Colon (tissue), 2 donors: ENCODE measurements around the gene LNPK.
"Not testable (repeated sequence)": the region's sequence is repeated elsewhere in the genome, so short reads cannot be mapped to it uniquely, and the experiment has no call there.

Experiments
- FAIRE-seq: peaks from 2 replicates; lab custom pipeline; 2012; peaks lifted over from hg19 to GRCh38; lab: Jason Lieb, UNC
- donor health status: control.
- donor health status: control.

LNPK gene, protein sequence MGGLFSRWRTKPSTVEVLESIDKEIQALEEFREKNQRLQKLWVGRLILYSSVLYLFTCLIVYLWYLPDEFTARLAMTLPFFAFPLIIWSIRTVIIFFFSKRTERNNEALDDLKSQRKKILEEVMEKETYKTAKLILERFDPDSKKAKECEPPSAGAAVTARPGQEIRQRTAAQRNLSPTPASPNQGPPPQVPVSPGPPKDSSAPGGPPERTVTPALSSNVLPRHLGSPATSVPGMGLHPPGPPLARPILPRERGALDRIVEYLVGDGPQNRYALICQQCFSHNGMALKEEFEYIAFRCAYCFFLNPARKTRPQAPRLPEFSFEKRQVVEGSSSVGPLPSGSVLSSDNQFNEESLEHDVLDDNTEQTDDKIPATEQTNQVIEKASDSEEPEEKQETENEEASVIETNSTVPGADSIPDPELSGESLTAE

DNA sequence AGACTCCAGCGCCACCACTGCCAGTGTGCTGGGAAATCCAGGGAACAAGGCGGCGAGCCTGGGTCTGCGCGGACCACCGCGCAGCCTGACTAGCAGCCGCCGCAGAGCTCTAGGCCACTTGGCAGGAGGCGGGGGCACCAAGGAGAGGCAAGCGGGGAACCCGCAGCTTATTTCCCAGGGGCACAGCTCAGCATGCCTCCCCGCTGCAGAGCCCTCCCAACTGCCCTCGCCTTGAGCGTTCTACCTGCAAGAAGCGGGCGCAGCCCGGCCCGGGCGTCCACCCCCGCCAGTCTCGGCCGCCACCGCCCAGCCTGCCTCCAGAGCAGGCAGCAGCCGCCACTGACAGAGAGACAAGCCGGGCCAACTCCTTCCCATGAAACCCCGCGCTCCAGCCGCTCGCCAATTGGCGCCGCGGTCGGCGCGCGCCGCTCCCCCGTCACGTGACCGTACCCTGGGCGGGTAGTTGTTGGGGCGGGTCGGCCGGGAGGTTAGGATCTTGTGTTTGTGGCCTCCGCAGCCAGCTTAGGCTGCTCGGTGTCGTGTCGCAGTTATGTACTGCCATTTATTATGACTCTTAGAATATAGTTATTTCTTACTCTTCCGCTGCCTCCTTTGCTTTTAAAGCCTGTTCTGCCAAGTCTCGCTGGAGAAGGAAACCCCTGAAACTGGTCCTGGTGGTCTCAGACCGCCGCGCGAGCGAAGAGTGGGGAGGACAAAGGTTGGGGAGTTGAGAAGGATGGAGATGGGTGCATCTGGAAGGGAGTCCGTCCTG lies at the start of gene LNPK:
TSS of gene LNPK (minus strand) at position 352 of the 772 bp plus-strand sequence. CDS start 6,683 bp downstream, outside the sequence.
- no peak for FAIRE-seq

DNA sequence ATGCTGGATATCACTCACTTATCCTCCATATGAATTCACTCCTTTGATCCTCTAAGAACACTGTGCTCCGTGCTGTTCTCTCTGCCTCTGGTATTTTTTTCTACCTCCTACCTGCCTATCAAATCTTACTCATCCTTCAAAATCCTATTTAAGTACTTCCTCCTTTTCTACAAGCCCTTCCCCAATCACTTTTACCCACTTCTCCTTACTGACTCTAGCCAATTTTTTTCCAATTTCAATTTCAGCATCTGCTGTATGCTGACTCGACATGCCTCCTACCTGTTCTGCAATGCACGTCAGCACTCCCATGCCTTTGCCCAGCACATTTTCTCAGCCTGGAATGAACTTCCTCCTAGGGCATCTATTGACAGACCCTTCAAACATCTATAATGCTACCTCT lies 37.3 kb upstream of the LNPK start:
- no peak for FAIRE-seq

GRCh38 chr2:176038694-176039093 lies 36.6 kb upstream of the LNPK start:
- no peak for FAIRE-seq

DNA sequence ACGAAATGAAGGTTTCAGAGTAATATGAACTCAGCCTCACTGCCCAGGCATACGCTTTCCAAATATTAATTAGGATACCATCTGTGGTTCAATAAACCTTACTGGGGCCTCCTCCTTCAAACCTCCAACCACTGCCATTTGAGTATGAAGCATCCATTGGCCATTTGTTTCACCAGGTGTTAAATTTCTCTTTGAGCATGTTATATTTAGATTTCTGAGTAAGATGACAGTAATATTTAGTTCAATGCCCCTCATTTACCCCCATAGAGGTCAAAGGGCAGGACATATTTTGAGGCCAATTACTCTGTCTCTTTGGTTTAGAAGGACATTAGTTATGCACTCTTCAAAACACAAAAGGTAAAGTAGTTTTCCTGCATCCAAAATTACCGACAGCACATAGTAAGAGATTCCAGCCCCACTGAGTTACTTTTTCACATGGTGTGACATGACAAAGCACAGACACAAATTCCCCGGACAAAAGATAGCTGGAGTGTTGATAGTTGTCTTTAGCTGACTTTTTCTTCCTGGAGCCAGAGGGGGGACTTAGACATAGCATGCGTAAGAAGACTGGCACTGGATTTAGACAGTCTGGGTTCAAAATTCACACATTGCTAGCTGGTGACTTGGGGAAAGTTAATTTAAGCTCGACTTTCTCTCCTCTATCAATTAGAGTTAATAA lies 33.1 kb upstream of the LNPK start:
- FAIRE-seq = no peak

- no peak for FAIRE-seq
Measured at GRCh38 chr2:176027806-176028205, 25.7 kb upstream of the LNPK start.

DNA sequence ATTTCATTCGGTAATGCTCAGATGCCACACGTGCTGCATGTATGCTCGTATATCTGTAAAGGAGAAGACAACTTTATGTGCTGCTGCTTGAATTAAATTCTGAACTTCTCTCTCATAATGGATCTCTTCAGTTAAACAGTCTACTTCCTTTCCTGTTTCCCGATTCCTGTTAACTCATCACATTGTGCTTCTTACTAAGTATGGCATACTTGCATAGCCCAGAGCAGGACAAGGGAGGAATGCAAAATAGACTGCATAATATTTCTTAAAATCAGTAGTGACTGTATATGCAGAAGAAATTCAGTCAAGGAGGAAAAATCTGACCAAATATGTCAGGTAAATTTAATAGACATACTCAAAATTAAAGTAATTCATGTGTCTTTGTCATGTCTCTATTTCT lies 23.9 kb upstream of the LNPK start:
- FAIRE-seq = no peak

- FAIRE-seq = no peak
Measured at GRCh38 chr2:176024083-176024482, 22.0 kb upstream of the LNPK start.

GRCh38 chr2:176022048-176022447 lies 20.0 kb upstream of the LNPK start:
- FAIRE-seq = no peak

- FAIRE-seq = no peak
Measured at GRCh38 chr2:176020400-176020799, 18.3 kb upstream of the LNPK start.

DNA sequence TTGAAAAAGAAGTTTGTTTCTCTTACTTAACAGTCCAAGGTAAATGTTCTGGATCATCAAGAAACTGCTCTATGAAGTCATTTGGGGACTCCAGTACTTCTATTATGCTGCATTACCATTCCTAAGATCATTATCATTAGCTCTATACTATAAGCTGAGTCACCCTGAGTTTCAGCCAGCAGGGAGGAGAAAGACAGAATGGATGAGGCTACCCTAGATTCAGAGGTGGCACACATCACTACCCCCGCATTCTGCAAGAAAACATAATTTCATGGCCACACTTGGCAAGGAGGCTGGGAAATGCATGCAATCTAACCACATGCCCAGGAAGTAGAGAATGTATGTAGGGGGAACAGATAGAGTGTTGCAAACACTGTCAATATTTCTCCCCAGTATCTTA lies 16.6 kb upstream of the LNPK start:
- FAIRE-seq = no peak

DNA sequence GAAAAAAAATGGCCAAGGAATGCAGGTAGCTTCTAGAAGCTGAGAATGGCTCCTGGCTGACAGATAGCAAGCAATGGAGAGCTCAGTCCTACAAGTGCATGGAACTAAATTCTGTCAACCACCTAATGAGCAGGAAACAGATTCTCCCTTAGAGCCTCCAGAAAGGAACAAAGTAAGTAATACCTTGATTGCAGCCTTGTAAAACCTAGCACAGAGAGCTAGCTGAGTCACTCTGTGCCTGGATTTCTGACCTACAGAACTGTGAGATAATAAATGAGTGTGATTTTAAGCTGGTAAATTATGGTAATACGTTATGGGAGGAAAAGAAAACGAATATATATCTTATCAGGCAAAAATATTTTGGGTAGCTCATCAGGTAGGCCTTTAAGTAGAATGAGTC lies 7.4 kb upstream of the LNPK start:
- FAIRE-seq = no peak

- no peak for FAIRE-seq
Measured at GRCh38 chr2:176004934-176005333, 2.9 kb upstream of the LNPK start.

GRCh38 chr2:176003958-176004357 lies 1.9 kb upstream of the LNPK start:
- FAIRE-seq = no peak

DNA sequence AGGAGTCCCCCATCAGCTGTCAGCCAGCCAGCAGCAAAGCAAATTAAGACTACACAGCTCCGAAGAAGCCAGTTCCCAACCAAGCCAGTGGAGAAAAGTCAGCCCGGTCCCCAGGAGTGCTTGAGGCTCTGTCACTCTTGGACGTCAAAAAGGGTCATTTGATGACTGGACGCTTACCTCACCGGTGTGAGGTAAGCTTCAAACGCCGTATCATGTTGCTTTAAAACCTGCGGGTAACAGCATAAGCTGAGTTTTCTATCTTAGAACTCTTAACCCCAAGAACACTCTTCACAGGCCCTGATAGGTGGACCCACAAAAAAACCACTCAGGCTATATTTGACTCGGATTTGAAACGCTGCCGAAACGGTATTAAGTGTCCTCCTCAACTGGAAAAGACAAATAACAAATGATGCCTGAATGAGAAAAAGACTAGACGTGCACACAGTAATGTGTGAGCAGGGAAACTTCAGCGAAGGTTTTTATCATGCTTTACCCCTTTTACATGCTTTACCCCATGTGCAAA lies 682 bp upstream of the LNPK start:
- no peak for FAIRE-seq

DNA sequence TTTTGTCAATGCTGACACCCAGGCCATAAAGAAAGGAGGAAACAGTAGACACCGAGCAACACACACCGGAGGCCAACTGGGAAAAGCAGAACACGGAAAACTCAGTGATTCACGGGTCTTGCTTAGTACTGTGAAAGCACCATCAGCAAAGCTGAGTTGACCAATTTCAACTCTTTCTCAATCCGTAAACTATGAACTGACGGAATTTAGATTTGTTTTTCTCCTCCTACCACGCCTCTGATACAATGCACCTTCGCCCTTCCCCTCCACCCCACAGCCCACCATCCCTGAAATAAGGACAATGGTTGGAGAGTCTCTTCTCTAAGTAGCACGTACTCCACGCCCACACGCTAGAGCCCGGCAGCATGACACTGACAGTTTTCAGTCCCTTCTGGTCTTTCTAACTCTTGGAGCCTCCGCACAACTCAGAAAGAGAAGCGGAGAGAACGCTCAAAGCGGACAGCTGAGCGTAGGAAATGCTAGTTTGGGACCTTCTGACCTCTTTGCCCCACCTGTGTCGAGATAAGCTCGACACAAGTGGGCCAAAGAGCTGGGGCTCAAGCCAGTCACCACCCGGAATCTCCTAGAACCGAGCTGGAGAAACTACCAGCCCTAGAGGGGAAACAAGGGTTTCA lies 669 bp downstream of the LNPK start:
- FAIRE-seq = no peak

DNA sequence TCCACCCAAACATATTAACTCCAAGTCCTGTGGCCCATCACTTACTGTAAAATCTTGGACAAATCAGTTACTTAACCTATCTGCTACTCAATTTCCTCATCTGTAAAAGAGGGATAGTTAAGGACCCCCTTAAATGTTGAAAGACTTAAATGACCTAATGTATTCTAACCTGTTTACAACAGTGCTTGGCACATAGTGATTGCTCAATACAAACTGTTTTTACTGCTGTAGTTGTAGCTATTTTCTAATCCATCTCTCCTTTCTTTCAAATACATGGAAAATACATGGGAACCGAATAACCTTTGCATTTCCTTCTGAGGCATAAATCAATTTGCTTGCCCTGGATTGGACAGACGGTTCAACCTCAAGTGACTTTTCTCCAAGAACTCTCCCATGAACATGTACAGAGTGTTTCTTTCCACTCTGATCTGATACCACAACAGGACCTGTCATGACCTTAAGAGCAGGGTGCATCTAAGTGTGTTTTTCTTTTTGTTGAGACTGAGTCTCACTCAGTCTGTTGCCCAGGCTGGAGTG lies 2.7 kb downstream of the LNPK start:
- no peak for FAIRE-seq

GRCh38 chr2:175990099-175990498 lies 12.0 kb downstream of the LNPK start:
- FAIRE-seq = no peak

GRCh38 chr2:175987126-175987525 lies 14.9 kb downstream of the LNPK start:
- not testable (repeated sequence) for FAIRE-seq

GRCh38 chr2:175984846-175985245 lies 17.2 kb downstream of the LNPK start:
- no peak for FAIRE-seq

GRCh38 chr2:175981551-175981950 lies 20.5 kb downstream of the LNPK start:
- FAIRE-seq = no peak

DNA sequence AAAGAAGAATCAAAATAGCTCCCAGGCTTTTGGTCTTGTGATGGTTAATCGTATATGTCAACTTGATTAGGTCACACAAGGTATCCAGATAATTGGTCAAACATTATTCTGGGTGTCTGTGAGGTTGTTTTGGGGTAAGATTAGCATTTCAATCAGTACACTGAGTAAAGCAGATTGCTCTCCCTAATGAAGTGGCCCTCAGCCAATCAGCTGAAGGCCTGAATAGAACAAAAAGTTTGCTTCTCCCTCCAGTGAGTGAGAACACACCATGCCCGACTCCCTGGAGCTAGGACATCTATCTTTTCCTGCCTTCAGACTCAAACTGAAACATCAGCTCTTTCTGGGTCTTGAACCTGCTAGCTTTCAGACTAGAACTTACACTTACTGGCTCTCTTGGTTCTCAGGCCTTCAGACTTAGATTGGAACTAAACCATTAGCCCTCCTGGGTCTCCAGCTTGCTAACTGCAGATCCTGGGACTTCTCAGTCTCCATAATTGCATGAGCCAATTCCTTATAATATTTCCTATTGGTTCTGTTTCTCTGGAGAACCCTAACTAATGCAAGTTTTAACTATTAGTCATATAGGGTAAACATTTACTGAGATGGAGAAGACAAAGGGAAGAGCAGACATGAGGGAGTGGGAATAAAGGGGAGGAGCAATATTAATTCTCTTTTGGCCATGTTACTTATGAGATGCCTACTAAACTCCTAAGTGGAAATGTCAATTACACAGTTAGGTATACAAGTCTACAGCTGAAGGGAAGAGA lies 25.5 kb downstream of the LNPK start:
- no peak for FAIRE-seq
